ENCODE measurements around the gene KCNH5.

KCNH5 gene

GRCh38 chr14:62939970-62940369, 105.3 kb downstream of the KCNH5 start:
- H3K4me3 ChIP-seq (ENCODE audit: low read depth, low read length) = no peak overlapping the region
- no peak for TF ChIP-seq CTCF (IDR thresholded peaks at IDR 0.05; ENCODE audit: low read depth, low read length)
- DNase-seq (ENCODE audit: low read depth, low spot score) = no peak
- in situ Hi-C loops (cut with HindIII; ENCODE audit: low sequenced_read_pairs) = no loop called here

DNA sequence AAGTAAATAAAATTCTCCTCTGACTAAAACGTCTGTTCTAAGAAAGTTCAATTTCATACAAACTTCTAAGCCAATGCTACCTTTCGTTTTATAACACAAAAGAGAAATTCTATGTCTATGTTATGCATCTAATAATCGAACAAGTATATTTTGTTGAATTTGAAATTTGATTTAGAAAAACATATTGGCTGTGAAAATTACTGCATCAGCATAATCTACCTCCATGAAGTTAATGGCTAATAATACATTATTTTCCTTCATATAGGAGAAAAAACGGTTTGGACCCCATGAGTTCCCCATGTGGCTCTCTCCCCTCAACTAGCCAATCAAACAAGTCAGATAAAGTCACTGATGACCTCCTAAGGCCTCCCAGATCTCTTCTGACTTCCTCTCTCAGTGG, 106.5 kb downstream of the KCNH5 start:
- no peak for DNase-seq (ENCODE audit: low read depth, low spot score)
- no peak overlapping the region for H3K4me3 ChIP-seq (ENCODE audit: low read depth, low read length)
- no peak for TF ChIP-seq CTCF (IDR thresholded peaks at IDR 0.05; ENCODE audit: low read depth, low read length)
- in situ Hi-C loops (cut with HindIII; ENCODE audit: low sequenced_read_pairs) = no loop called here

DNA sequence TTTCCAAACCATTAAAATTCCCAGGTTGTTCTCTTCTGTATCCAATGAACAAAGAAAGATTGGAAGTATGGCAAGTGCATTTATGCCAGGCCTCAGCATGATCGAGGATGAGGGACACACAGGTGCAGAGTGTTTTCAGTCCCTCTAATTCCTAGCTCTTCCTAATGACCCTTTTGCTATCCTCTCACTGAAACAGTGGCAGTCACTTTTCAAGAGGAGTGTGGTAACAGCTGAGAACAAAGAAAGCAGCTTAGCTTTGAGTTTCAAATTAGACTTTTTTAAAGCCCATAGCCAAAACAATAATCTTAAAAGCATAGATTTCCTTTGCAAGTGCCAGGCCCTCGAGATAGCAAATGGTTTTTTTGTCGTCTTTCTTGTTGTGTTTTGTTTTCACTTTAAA, 110.8 kb downstream of the KCNH5 start:
- in situ Hi-C loops (cut with HindIII; ENCODE audit: low sequenced_read_pairs) = no loop called here
- TF ChIP-seq CTCF (IDR thresholded peaks at IDR 0.05; ENCODE audit: low read depth, low read length) = no peak
- no peak for DNase-seq (ENCODE audit: low read depth, low spot score)
- no peak overlapping the region for H3K4me3 ChIP-seq (ENCODE audit: low read depth, low read length)

DNA sequence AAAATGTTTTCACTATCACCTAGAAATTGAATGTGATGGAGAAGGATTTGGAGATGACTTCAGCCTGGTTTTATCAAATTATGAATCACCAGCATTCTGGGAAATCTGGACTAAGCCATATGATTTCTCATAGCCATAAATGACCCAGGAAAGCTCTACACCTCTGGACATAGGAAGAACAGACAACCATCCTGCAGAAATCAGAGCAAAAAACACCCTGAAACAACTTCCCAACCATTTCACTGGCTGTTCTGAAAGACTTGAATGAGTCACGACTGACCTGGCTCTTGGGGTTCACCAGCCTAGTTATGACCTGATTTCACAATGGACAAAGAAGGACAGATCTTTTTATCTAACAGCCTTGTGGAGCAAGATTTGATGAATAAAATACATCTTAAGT, 123.8 kb downstream of the KCNH5 start:
- TF ChIP-seq CTCF (IDR thresholded peaks at IDR 0.05; ENCODE audit: low read depth, low read length) = no peak
- no peak for DNase-seq (ENCODE audit: low read depth, low spot score)
- in situ Hi-C loops (cut with HindIII; ENCODE audit: low sequenced_read_pairs) = no loop called here
- no peak overlapping the region for H3K4me3 ChIP-seq (ENCODE audit: low read depth, low read length)

DNA sequence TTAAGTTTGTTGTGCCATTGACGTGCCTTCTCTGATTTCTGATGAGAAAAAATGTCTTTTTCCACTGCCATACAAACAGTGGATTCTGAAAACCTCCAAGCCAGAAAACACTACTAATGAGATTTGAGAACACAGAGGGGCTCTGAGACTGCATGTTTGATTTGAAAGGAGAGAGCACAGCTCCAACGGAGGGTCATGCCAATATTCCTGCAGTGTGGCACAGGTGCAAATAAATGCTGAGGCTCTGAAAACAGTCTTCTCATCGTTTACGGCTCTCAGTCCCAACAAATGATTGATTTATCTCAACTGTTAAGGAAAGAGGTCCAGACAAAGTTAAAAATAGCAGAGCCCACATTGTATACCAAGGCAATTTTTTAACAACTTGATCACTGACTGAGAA, 128.7 kb downstream of the KCNH5 start:
- in situ Hi-C loops (cut with HindIII; ENCODE audit: low sequenced_read_pairs) = no loop called here
- H3K4me3 ChIP-seq (ENCODE audit: low read depth, low read length) = no peak overlapping the region
- no peak for TF ChIP-seq CTCF (IDR thresholded peaks at IDR 0.05; ENCODE audit: low read depth, low read length)
- DNase-seq (ENCODE audit: low read depth, low spot score) = no peak

DNA sequence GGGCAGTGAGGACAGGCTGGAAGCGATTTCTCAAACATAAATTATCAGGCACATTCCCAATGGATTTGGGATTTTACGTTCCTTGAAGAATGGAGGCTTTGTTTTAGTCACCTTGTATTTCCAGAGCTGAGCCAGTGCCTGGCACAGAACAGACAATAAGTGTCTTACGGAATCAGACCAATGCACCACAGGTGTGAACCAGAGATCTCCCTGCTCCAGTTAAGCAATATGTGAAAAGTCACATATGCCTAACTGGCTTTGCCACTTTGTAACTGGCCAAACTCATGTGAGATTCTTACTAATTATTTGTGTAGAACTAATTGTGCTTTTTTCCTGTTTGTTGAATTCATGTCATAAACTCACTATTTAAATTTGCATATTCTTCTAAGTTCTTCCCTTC, 130.4 kb downstream of the KCNH5 start:
- in situ Hi-C loops (cut with HindIII; ENCODE audit: low sequenced_read_pairs) = no loop called here
- DNase-seq (ENCODE audit: low read depth, low spot score) = no peak
- H3K4me3 ChIP-seq (ENCODE audit: low read depth, low read length) = no peak overlapping the region
- no peak for TF ChIP-seq CTCF (IDR thresholded peaks at IDR 0.05; ENCODE audit: low read depth, low read length)

GRCh38 chr14:62914025-62914424, 131.2 kb downstream of the KCNH5 start:
- peak; percentile 51 for DNase-seq (ENCODE audit: low read depth, low spot score)
- no peak overlapping the region for H3K4me3 ChIP-seq (ENCODE audit: low read depth, low read length)
- in situ Hi-C loops (cut with HindIII; ENCODE audit: low sequenced_read_pairs) = no loop called here
- no peak for TF ChIP-seq CTCF (IDR thresholded peaks at IDR 0.05; ENCODE audit: low read depth, low read length)

Measured in astrocyte of the spinal cord (primary cell).